HCT116 (cell line): ENCODE data around the gene OR10V1. TPM values are rescaled to one million over a fixed set of nuclear protein-coding genes. Genes with fewer than 3 reads are reported as not detected.

Experiments used
- ATAC-seq: fragments of 200-7000 bp; cut with Tn5 transposase; 2 replicates; pipeline ENCODE4 v1.9.1; 2020; ENCODE audit warnings: mild to moderate bottlenecking, moderate library complexity
- BruUV-seq: library from RNA; stranded (reverse); fragments of 400-500 nt; replicated peaks from 2 replicates; lab custom pipeline; 2021; lab: Mats Ljungman, UMichigan
- CTCF ChIA-PET: fragments of 300-600 bp; sonication (Branson Sonifier 250); formaldehyde crosslinking; loops from one replicate; lab custom pipeline; 2021; ENCODE audit warnings: antibody characterized with exemption; lab: Charles Lee
- POLR2A ChIA-PET: fragments of 300-600, 350-600 bp; sonication (Branson Sonifier 250); formaldehyde crosslinking; loops from one replicate; lab custom pipeline; 2021; ENCODE audit warnings: antibody characterized with exemption; lab: Charles Lee
- RAD21 ChIA-PET, 2 experiments: fragments of 300-600 bp; sonication (Branson Sonifier 250); formaldehyde crosslinking; loops; one replicate each; lab custom pipeline; 2023; ENCODE audit warnings: low total read pairs in 2 of 2; ENCODE audit not compliant: uncharacterized antibody in 2 of 2, unreplicated experiment in 2 of 2, low non-redundant PET in 1 of 2; lab: Charles Lee
- DNase-seq: peaks from one replicate; pipeline ENCODE4 v3.0.0-alpha.2; 2010; ENCODE audit warnings: low read depth, low spot score
- H2AFZ ChIP-seq: fragments of 200-600 bp; shearing (Covaris generic), sonication (generic); 2 replicates; pipeline ENCODE4 v1.6.1; 2017; ENCODE audit warnings: low read depth, mixed run types, mixed read lengths, antibody characterized with exemption, low read length; ENCODE audit not compliant: poor library complexity, severe bottlenecking
- H3K27ac ChIP-seq: 2 replicates; pipeline ENCODE4 v1.5.1; 2012; ENCODE audit warnings: low read depth, low read length
- H3K27me3 ChIP-seq: fragments of 200-600 bp; sonication (generic); 2 replicates; pipeline ENCODE4 v1.6.1; 2016; ENCODE audit warnings: mixed run types, low read length, mixed read lengths; ENCODE audit not compliant: insufficient read depth
- H3K36me3 ChIP-seq, 2 experiments: fragments of 200-500 bp in 1 of 2; fragments of 200-600 bp in 1 of 2; sonication (Bioruptor generic) in 1 of 2; sonication (generic) in 1 of 2; 2 replicates each; pipeline versions ENCODE4 v1.5.1 to v1.6.1; 2014 to 2016; ENCODE audit warnings: low read length in 2 of 2, inconsistent platforms in 1 of 2, mixed read lengths in 1 of 2, mixed run types in 1 of 2; ENCODE audit not compliant: insufficient read depth in 2 of 2, control insufficient read depth in 1 of 2
- H3K4me1 ChIP-seq, 2 experiments: fragments of 200-600 bp in 1 of 2; sonication (generic) in 1 of 2; 2 replicates each; pipeline versions ENCODE4 v1.5.1 to v1.6.1; 2012 to 2017; ENCODE audit warnings: low read length in 2 of 2, inconsistent platforms in 1 of 2, mild to moderate bottlenecking in 1 of 2, mixed read lengths in 1 of 2, mixed run types in 1 of 2, moderate library complexity in 1 of 2; ENCODE audit not compliant: insufficient read depth in 2 of 2, control insufficient read depth in 1 of 2
- H3K4me2 ChIP-seq: fragments of 200-600 bp; sonication (generic); 2 replicates; pipeline ENCODE4 v1.6.1; 2017; ENCODE audit warnings: mixed run types, low read length, mixed read lengths
- H3K4me3 ChIP-seq, 2 experiments: fragments of 200-600 bp in 1 of 2; sonication (generic) in 1 of 2; replicated peaks in 1 of 2; 2 replicates each; pipeline ENCODE4 v1.5.1; 2011 to 2016; ENCODE audit warnings: low read length in 2 of 2, control low read depth in 1 of 2, low read depth in 1 of 2, mild to moderate bottlenecking in 1 of 2, mixed read lengths in 1 of 2, mixed run types in 1 of 2
- H3K79me2 ChIP-seq: fragments of 200-600 bp; sonication (generic); 2 replicates; pipeline ENCODE4 v1.6.1; 2017; ENCODE audit warnings: mild to moderate bottlenecking, mixed run types, low read length, moderate library complexity, mixed read lengths; ENCODE audit not compliant: insufficient read depth
- H3K9ac ChIP-seq: fragments of 200-600 bp; sonication (generic); 2 replicates; pipeline ENCODE4 v1.6.1; 2016; ENCODE audit warnings: low read length, mixed read lengths
- H3K9me2 ChIP-seq: fragments of 200-600 bp; sonication (generic), shearing (Covaris generic); 2 replicates; pipeline ENCODE4 v1.6.1; 2017; ENCODE audit warnings: mixed run types, mild to moderate bottlenecking, moderate library complexity; ENCODE audit not compliant: insufficient read depth
- H3K9me3 ChIP-seq, 2 experiments: fragments of 200-500 bp in 1 of 2; fragments of 200-600 bp in 1 of 2; sonication (Bioruptor generic) in 1 of 2; sonication (generic) in 1 of 2; 2 replicates each; pipeline ENCODE4 v1.6.1; 2014 to 2017; ENCODE audit warnings: low read length in 2 of 2, mixed read lengths in 2 of 2, inconsistent platforms in 1 of 2, low read depth in 1 of 2, mild to moderate bottlenecking in 1 of 2, mixed run types in 1 of 2, moderate library complexity in 1 of 2; ENCODE audit not compliant: control insufficient read depth in 1 of 2, insufficient read depth in 1 of 2
- H4K20me1 ChIP-seq: fragments of 200-600 bp; sonication (generic), shearing (Covaris generic); 2 replicates; pipeline ENCODE4 v1.6.1; 2017; ENCODE audit warnings: mixed run types, mild to moderate bottlenecking, moderate library complexity; ENCODE audit not compliant: insufficient read depth
- EZH2 ChIP-seq: fragments of 200-600 bp; sonication (generic); IDR thresholded peaks from 2 replicates; pipeline ENCODE4 v1.6.1; 2017; ENCODE audit warnings: antibody characterized with exemption, mixed run types
- FOSL1 ChIP-seq: IDR thresholded peaks from 2 replicates; pipeline ENCODE4 v1.6.1; 2012; ENCODE audit warnings: low read depth
- JUND ChIP-seq: IDR thresholded peaks from 2 replicates; pipeline ENCODE4 v1.6.1; 2012
- RAD21 ChIP-seq: IDR thresholded peaks from 2 replicates; pipeline ENCODE4 v1.6.1; 2012; ENCODE audit warnings: low read depth, mild to moderate bottlenecking
- ZFX ChIP-seq: fragments of 450-650 bp; IDR thresholded peaks from 2 replicates; pipeline ENCODE4 v1.6.1; 2017
- intact Hi-C: fragments of 100-400 bp; cut with micrococcal nuclease; formaldehyde crosslinking; loops from 2 replicates; pipeline ENCODE4 v1.10.0; 2022
- total RNA-seq: library from RNA; stranded (reverse); gene quantifications from one replicate; pipeline ENCODE4 v1.2.1, GENCODE V29; 2021; ENCODE audit not compliant: unreplicated experiment
- TF ChIP-seq, protein P1 (sequence below): IDR thresholded peaks from 2 replicates; pipeline ENCODE4 v1.6.1; 2011; ENCODE audit warnings: mild to moderate bottlenecking, low read length, moderate library complexity; ENCODE audit not compliant: insufficient replicate concordance; ENCODE audit errors: extremely low read depth
- TF ChIP-seq, protein P2 (sequence below): IDR thresholded peaks from 2 replicates; pipeline ENCODE4 v1.6.1; 2012

The OR10V1 gene
- total RNA-seq, 1 experiment from 2014 or later: not detected

DNA sequence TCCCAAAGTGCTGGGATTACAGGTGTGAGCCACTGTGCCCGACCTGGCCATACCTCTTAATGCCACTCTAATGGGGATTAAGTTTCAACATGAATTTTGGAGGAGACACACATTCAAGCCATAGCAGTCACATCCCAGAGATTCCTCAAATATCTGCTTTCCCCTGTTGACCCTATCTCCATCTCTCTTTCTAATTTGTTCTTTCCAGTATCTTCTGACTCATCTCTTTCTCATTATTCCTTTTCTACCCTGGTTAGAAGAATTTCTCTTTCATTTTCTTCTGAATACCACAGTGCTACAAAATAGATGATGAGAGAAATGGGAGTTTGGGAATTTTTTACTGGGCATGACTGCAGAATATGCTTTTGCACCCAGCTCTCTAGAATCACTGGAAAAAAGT lies 5.1 kb downstream of the OR10V1 start:
- DNase-seq (no peak), ATAC-seq (no peak)
- no peaks in the 10 kb centered on the region for H4K20me1 ChIP-seq
- H3K79me2 ChIP-seq: no peaks in the 10 kb centered on the region
- peak overlapping the region; percentile 79; the same call in 1 of the 2 replicates for H3K4me2 ChIP-seq
- no TSS peak for BruUV-seq
- H3K4me1 ChIP-seq: peaks cover 18 to 33% of the 10 kb centered on the region in 2 experiments
- ChIA-PET CTCF (no interaction called here), POLR2A (no interaction called here)
- no peaks in the 10 kb centered on the region for H3K36me3 ChIP-seq
- no peak overlapping the region for H2AFZ ChIP-seq
- H3K9me2 ChIP-seq: no peaks in the 10 kb centered on the region
- H3K9me3 ChIP-seq: no peaks in the 10 kb centered on the region
- no peak overlapping the region for H3K4me3 ChIP-seq
- no peaks in the 10 kb centered on the region for H3K27me3 ChIP-seq
- no peak overlapping the region for H3K27ac ChIP-seq
- H3K9ac ChIP-seq: no peak overlapping the region
- no peak for TF ChIP-seq EZH2
- no peak for TF ChIP-seq ZFX
- TF ChIP-seq, protein P1, sequence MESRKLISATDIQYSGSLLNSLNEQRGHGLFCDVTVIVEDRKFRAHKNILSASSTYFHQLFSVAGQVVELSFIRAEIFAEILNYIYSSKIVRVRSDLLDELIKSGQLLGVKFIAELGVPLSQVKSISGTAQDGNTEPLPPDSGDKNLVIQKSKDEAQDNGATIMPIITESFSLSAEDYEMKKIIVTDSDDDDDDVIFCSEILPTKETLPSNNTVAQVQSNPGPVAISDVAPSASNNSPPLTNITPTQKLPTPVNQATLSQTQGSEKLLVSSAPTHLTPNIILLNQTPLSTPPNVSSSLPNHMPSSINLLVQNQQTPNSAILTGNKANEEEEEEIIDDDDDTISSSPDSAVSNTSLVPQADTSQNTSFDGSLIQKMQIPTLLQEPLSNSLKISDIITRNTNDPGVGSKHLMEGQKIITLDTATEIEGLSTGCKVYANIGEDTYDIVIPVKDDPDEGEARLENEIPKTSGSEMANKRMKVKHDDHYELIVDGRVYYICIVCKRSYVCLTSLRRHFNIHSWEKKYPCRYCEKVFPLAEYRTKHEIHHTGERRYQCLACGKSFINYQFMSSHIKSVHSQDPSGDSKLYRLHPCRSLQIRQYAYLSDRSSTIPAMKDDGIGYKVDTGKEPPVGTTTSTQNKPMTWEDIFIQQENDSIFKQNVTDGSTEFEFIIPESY: no peak
- TF ChIP-seq JUND: no peak
- TF ChIP-seq, all 23 proteins: peak for 0
- RAD21 ChIA-PET: no interaction called here
- intact Hi-C loops: no loop called here

DNA sequence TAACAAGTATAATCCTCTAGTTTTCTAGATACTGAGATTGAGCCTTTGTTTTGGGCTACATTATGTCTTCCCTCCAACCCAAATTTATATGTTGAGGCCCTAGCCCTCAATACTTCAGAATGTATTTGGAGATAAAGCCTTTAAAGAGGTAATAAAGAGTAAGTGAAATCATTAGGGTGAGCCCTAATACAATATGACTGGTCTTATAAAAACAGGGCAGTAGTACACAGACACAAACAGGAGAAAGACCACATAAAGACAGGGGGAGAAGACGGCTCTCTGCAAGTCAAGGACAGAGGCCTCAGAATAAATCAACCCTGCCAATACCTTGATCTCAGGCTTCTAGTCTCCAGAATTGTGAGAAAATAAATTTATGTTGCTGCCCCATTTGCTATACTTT lies 6.3 kb downstream of the OR10V1 start:
- ATAC-seq (peak; percentile 32), DNase-seq (no peak)
- H2AFZ ChIP-seq: peak overlapping the region; percentile 75
- H3K79me2 ChIP-seq: no peaks in the 10 kb centered on the region
- peaks cover 18 to 33% of the 10 kb centered on the region in 2 experiments for H3K4me1 ChIP-seq
- H3K4me2 ChIP-seq: peak overlapping the region; percentile 79
- BruUV-seq: no TSS peak
- ChIA-PET CTCF (no interaction called here), RAD21 (no interaction called here), POLR2A (no interaction called here)
- intact Hi-C loops: no loop called here
- H3K9ac ChIP-seq: peak overlapping the region; percentile 39; the same call in 1 of the 2 replicates
- H3K9me3 ChIP-seq: no peaks in the 10 kb centered on the region
- peak overlapping the region; percentile 20; the same call in 1 of the 2 replicates for H3K27ac ChIP-seq
- H3K27me3 ChIP-seq: no peaks in the 10 kb centered on the region
- no peak for TF ChIP-seq EZH2
- TF ChIP-seq, protein P2, sequence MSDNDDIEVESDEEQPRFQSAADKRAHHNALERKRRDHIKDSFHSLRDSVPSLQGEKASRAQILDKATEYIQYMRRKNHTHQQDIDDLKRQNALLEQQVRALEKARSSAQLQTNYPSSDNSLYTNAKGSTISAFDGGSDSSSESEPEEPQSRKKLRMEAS: 0 out of 2 replicates have a peak, but pooled peaks have one; percentile 10
- TF ChIP-seq RAD21: no peak
- no peak for TF ChIP-seq FOSL1
- no peaks in the 10 kb centered on the region for H3K36me3 ChIP-seq
- H3K4me3 ChIP-seq: peak overlapping the region in 1 of 2 experiments; percentile 29; a peak in 2 of 4 replicates
- no peaks in the 10 kb centered on the region for H4K20me1 ChIP-seq
- no peaks in the 10 kb centered on the region for H3K9me2 ChIP-seq
